MG63 (cell line): ENCODE measurements around the gene ERO1B. TPM values are rescaled to one million over a fixed set of nuclear protein-coding genes. Genes with fewer than 3 reads are reported as not detected.
"Not testable (repeated sequence)": the region's sequence is repeated elsewhere in the genome, so short reads cannot be mapped to it uniquely, and the experiment has no call there.

Experiments
- DNase-seq: peaks from one replicate; pipeline ENCODE4 v3.0.0-alpha.2; 2020
- H3K27me3 ChIP-seq: fragments of 250-450 bp; sonication (Bioruptor Pico); 2 replicates; pipeline ENCODE4 v1.5.1; 2020; ENCODE audit warnings: mild to moderate bottlenecking, moderate library complexity
- H3K36me3 ChIP-seq: fragments of 250-450 bp; sonication (Bioruptor Pico); 2 replicates; pipeline ENCODE4 v1.5.1; 2020; ENCODE audit warnings: mild to moderate bottlenecking, moderate library complexity
- H3K4me3 ChIP-seq: fragments of 250-450 bp; sonication (Bioruptor Pico); 2 replicates; pipeline ENCODE4 v1.5.1; 2020; ENCODE audit warnings: mild to moderate bottlenecking, moderate library complexity
- H3K9me3 ChIP-seq: fragments of 250-450 bp; sonication (Bioruptor Pico); 2 replicates; pipeline ENCODE4 v1.5.1; 2020; ENCODE audit warnings: mild to moderate bottlenecking, moderate library complexity
- total RNA-seq: library from RNA; depleted of rRNA; stranded (reverse); fragments of >200 nt; shearing (Covaris generic); gene quantifications from 2 replicates; pipeline ENCODE4 v1.2.3, GENCODE V29; 2014; ENCODE audit warnings: low replicate concordance

Gene ERO1B
- total RNA-seq, 1 experiment from 2014 or later = 0.40 TPM

GRCh38 chr1:236235116-236235515, 46.6 kb downstream of the ERO1B start:
- H3K36me3 ChIP-seq = no peaks in the 10 kb centered on the region
- DNase-seq = no peak

GRCh38 chr1:236228411-236228810, 53.3 kb downstream of the ERO1B start:
- no peaks in the 10 kb centered on the region for H3K27me3 ChIP-seq
- H3K9me3 ChIP-seq = no peaks in the 10 kb centered on the region
- DNase-seq = no peak
- no peak overlapping the region for H3K4me3 ChIP-seq
- H3K36me3 ChIP-seq = no peaks in the 10 kb centered on the region

More at GRCh38 chr1:236235116-236235515, 46.6 kb downstream of the ERO1B start:
- H3K4me3 ChIP-seq = no peak overlapping the region
- H3K27me3 ChIP-seq = no peaks in the 10 kb centered on the region
- H3K9me3 ChIP-seq = no peaks in the 10 kb centered on the region

- DNase-seq = no peak
- Histone ChIP-seq H3K9me3 (no peaks in the 10 kb centered on the region), H3K4me3 (no peak overlapping the region), H3K36me3 (no peaks in the 10 kb centered on the region), H3K27me3 (no peaks in the 10 kb centered on the region)
Observed at GRCh38 chr1:236222632-236223031, 59.1 kb downstream of the ERO1B start.

- no peaks in the 10 kb centered on the region for H3K9me3 ChIP-seq
- H3K36me3 ChIP-seq = no peaks in the 10 kb centered on the region
- H3K27me3 ChIP-seq = no peaks in the 10 kb centered on the region
- no peak overlapping the region for H3K4me3 ChIP-seq
- no peak for DNase-seq
Observed at GRCh38 chr1:236220473-236220872, 61.3 kb downstream of the ERO1B start.

- Histone ChIP-seq H3K4me3 (no peak overlapping the region), H3K9me3 (no peaks in the 10 kb centered on the region), H3K27me3 (no peaks in the 10 kb centered on the region), H3K36me3 (no peaks in the 10 kb centered on the region)
- DNase-seq = no peak
Observed at GRCh38 chr1:236214761-236215160, 67.0 kb downstream of the ERO1B start.

- no peak overlapping the region for H3K4me3 ChIP-seq
- no peak for DNase-seq
- no peaks in the 10 kb centered on the region for H3K36me3 ChIP-seq
- no peaks in the 10 kb centered on the region for H3K27me3 ChIP-seq
- H3K9me3 ChIP-seq = no peaks in the 10 kb centered on the region
Observed at GRCh38 chr1:236213534-236213933, 68.2 kb downstream of the ERO1B start.

- no peak overlapping the region for H3K4me3 ChIP-seq
- H3K27me3 ChIP-seq = no peaks in the 10 kb centered on the region
- DNase-seq = no peak
- H3K9me3 ChIP-seq = no peaks in the 10 kb centered on the region
- H3K36me3 ChIP-seq = no peaks in the 10 kb centered on the region
Observed at GRCh38 chr1:236211815-236212214, 69.9 kb downstream of the ERO1B start.

GRCh38 chr1:236209713-236210112, 72.0 kb downstream of the ERO1B start:
- H3K27me3 ChIP-seq = no peaks in the 10 kb centered on the region
- DNase-seq = no peak
- H3K4me3 ChIP-seq = no peak overlapping the region
- H3K9me3 ChIP-seq = no peaks in the 10 kb centered on the region
- no peaks in the 10 kb centered on the region for H3K36me3 ChIP-seq

GRCh38 chr1:236209185-236209584, 72.6 kb downstream of the ERO1B start:
- no peak for DNase-seq

GRCh38 chr1:236207569-236207968, 74.2 kb downstream of the ERO1B start:
- Histone ChIP-seq H3K36me3 (no peaks in the 10 kb centered on the region), H3K9me3 (no peaks in the 10 kb centered on the region; the same call in 1 of the 2 replicates), H3K4me3 (no peak overlapping the region), H3K27me3 (no peaks in the 10 kb centered on the region)
- DNase-seq = no peak

More at GRCh38 chr1:236209185-236209584, 72.6 kb downstream of the ERO1B start:
- Histone ChIP-seq H3K9me3 (no peaks in the 10 kb centered on the region), H3K27me3 (no peaks in the 10 kb centered on the region), H3K4me3 (no peak overlapping the region), H3K36me3 (no peaks in the 10 kb centered on the region)

GRCh38 chr1:236207121-236207520, 74.6 kb downstream of the ERO1B start:
- no peaks in the 10 kb centered on the region for H3K27me3 ChIP-seq
- no peak overlapping the region for H3K4me3 ChIP-seq
- H3K36me3 ChIP-seq = no peaks in the 10 kb centered on the region
- H3K9me3 ChIP-seq = no peaks in the 10 kb centered on the region; the same call in 1 of the 2 replicates
- DNase-seq = no peak

- Histone ChIP-seq H3K9me3 (peaks cover 2% of the 10 kb centered on the region; the same call in 1 of the 2 replicates), H3K4me3 (no peak overlapping the region), H3K36me3 (no peaks in the 10 kb centered on the region), H3K27me3 (no peaks in the 10 kb centered on the region)
- no peak for DNase-seq
Observed at GRCh38 chr1:236206548-236206947, 75.2 kb downstream of the ERO1B start.

- no peaks in the 10 kb centered on the region for H3K36me3 ChIP-seq
- no peak for DNase-seq
- H3K4me3 ChIP-seq = no peak overlapping the region
- H3K9me3 ChIP-seq = peaks cover 13% of the 10 kb centered on the region
- H3K27me3 ChIP-seq = no peaks in the 10 kb centered on the region
Observed at GRCh38 chr1:236204656-236205055, 77.1 kb downstream of the ERO1B start.

- Histone ChIP-seq H3K9me3 (peaks cover 15% of the 10 kb centered on the region), H3K4me3 (no peak overlapping the region), H3K27me3 (no peaks in the 10 kb centered on the region), H3K36me3 (no peaks in the 10 kb centered on the region)
- no peak for DNase-seq
Observed at GRCh38 chr1:236204039-236204438, 77.7 kb downstream of the ERO1B start.

- H3K9me3 ChIP-seq = peaks cover 15% of the 10 kb centered on the region
- no peak overlapping the region for H3K4me3 ChIP-seq
- H3K27me3 ChIP-seq = no peaks in the 10 kb centered on the region
- H3K36me3 ChIP-seq = no peaks in the 10 kb centered on the region
- DNase-seq = no peak
Observed at GRCh38 chr1:236201786-236202185, 80.0 kb downstream of the ERO1B start.

- no peak for DNase-seq
- Histone ChIP-seq H3K27me3 (no peaks in the 10 kb centered on the region), H3K9me3 (peaks cover 15% of the 10 kb centered on the region), H3K4me3 (no peak overlapping the region), H3K36me3 (no peaks in the 10 kb centered on the region)
Observed at GRCh38 chr1:236200925-236201324, 80.8 kb downstream of the ERO1B start.

- H3K9me3 ChIP-seq = no peaks in the 10 kb centered on the region
- DNase-seq = no peak
- no peaks in the 10 kb centered on the region for H3K27me3 ChIP-seq
- no peaks in the 10 kb centered on the region; the same call in 1 of the 2 replicates for H3K36me3 ChIP-seq
- no peak overlapping the region for H3K4me3 ChIP-seq
Observed at GRCh38 chr1:236193184-236193583, 88.6 kb downstream of the ERO1B start.

- H3K27me3 ChIP-seq, H3K36me3 ChIP-seq, H3K4me3 ChIP-seq, DNase-seq, H3K9me3 ChIP-seq: not testable (repeated sequence)
Observed at GRCh38 chr1:236188084-236188483, 93.7 kb downstream of the ERO1B start.

GRCh38 chr1:236186471-236186870, 95.3 kb downstream of the ERO1B start:
- H3K4me3 ChIP-seq, H3K36me3 ChIP-seq, H3K27me3 ChIP-seq, H3K9me3 ChIP-seq, DNase-seq: not testable (repeated sequence)
